ENCODE results near the gene RAD51B.

RAD51B gene

DNA sequence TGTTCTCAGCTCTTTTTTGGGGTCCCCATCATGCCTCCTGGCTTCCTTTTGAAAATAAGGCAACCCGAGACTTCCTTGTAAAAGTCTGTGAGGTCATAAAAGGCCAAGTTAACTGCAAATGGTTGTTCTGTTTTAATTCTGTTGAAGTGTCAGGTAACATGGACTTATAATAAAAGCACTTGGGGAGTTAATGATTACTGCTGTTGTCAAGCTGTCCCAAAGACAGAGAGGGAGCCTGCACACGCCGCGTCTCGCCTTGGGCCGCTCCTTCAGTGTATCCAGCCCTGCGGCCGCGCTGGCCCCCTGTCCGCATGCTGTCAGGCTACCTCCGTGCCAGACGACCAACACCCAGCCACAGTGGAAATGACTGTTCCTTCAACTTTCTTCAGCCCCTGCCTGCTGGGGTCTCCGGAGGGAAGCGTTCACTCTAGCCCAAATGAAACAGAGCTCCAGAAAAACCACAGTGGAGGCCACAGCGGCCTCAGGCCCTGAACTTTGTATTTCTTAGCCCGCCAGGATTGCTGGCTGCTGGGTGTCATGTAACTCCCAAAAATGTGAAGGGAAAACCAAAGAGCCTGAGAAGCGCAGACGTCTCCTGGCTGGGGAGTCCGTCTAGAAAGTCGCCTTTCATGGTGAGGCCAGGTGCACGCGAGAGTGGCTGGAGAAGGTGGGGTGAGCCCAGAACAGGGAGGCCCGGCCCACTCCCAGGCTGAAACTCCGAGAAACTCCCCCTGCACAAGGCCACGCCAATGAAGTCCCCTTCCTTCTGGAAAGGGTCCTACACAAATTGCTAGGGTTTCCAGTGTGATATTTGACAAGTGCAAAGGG is 784.2 kb downstream of the RAD51B start:
- Histone ChIP-seq H3K9ac (ENCODE audit: low read length) (no peak overlapping the region), H3K27ac (ENCODE audit: low read length) (no peak overlapping the region), H3K36me3 (ENCODE audit: control insufficient read depth, low read depth, low read length) (no peaks in the 10 kb centered on the region), H3K4me3 (ENCODE audit: low read length) (no peak overlapping the region), H3K27me3 (ENCODE audit: control insufficient read depth, insufficient read depth, low read length) (no peaks in the 10 kb centered on the region), H3K4me1 (ENCODE audit: control insufficient read depth, low read depth, low read length) (peaks cover 17% of the 10 kb centered on the region), H3K9me3 (ENCODE audit: control insufficient read depth, low read depth, low read length) (no peaks in the 10 kb centered on the region)

DNA sequence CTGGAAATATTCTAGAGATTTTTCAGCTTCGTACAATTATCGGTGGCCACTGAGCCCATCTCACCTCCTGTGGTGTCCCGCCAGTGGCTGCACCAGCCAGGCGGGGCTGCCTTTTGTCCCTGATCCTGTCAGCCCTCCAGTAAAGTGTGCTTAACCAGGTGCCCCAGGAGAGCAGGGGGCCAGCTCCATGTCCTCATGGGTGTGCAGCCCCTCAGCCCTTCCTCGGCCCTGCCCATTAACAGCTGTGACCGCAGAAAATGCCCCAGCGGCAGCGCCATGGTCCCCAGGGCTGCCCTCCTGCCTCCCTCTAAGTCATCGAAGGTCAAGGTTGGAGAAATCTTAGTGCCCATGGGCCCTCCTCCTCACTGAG is 784.8 kb downstream of the RAD51B start:
- peaks cover 17% of the 10 kb centered on the region for H3K4me1 ChIP-seq (ENCODE audit: control insufficient read depth, low read depth, low read length)
- no peaks in the 10 kb centered on the region for H3K27me3 ChIP-seq (ENCODE audit: control insufficient read depth, insufficient read depth, low read length)
- no peak overlapping the region for H3K9ac ChIP-seq (ENCODE audit: low read length)
- no peak overlapping the region for H3K4me3 ChIP-seq (ENCODE audit: low read length)
- H3K27ac ChIP-seq (ENCODE audit: low read length), result no peak overlapping the region
- H3K36me3 ChIP-seq (ENCODE audit: control insufficient read depth, low read depth, low read length), result no peaks in the 10 kb centered on the region
- H3K9me3 ChIP-seq (ENCODE audit: control insufficient read depth, low read depth, low read length), result no peaks in the 10 kb centered on the region

DNA sequence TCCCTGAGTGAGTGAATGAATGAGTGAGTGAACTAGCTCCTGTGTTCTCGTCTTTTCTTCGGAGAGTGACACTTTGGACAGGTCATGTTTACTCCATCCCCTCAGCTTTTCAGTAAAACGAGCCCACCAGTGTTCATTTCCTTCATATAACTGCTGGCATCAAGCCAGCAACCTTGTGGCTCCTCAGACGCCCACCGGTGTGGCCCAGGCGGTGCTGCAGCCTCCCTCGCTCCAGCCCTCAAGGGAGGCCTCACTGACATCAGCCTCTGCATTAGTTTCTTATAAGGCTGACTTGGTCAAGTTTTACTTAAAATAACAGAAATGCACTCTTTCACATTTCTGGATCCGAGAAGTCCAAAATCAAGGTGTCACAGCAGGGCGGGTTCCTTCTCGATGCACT is 785.2 kb downstream of the RAD51B start:
- Histone ChIP-seq H3K36me3 (ENCODE audit: control insufficient read depth, low read depth, low read length) (no peaks in the 10 kb centered on the region), H3K4me3 (ENCODE audit: low read length) (no peak overlapping the region), H3K9me3 (ENCODE audit: control insufficient read depth, low read depth, low read length) (no peaks in the 10 kb centered on the region), H3K27me3 (ENCODE audit: control insufficient read depth, insufficient read depth, low read length) (no peaks in the 10 kb centered on the region), H3K9ac (ENCODE audit: low read length) (no peak overlapping the region), H3K4me1 (ENCODE audit: control insufficient read depth, low read depth, low read length) (peaks cover 17% of the 10 kb centered on the region), H3K27ac (ENCODE audit: low read length) (no peak overlapping the region)

DNA sequence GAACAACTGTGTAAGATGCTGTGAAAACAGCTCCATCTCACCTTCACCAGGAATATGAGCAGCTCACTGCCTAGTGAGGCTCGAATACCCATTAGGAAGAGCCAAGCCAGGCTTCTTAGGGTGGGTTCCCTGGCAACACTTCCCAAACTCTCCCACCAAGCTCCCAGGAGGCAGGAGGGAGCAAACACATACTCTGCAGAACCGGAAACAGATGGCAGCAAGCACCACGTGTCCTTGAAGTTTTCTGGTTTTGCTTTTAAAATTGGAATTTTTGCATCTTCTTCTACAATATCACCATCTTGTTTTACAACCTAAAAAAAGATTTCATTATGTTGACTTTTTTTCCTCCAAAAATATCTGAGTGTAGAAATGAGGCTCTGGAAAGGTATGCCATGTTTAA is 786.6 kb downstream of the RAD51B start:
- Histone ChIP-seq H3K27ac (ENCODE audit: low read length) (no peak overlapping the region), H3K9ac (ENCODE audit: low read length) (no peak overlapping the region), H3K27me3 (ENCODE audit: control insufficient read depth, insufficient read depth, low read length) (no peaks in the 10 kb centered on the region), H3K9me3 (ENCODE audit: control insufficient read depth, low read depth, low read length) (no peaks in the 10 kb centered on the region), H3K4me3 (ENCODE audit: low read length) (no peak overlapping the region), H3K4me1 (ENCODE audit: control insufficient read depth, low read depth, low read length) (peaks cover 17% of the 10 kb centered on the region), H3K36me3 (ENCODE audit: control insufficient read depth, low read depth, low read length) (no peaks in the 10 kb centered on the region)

DNA sequence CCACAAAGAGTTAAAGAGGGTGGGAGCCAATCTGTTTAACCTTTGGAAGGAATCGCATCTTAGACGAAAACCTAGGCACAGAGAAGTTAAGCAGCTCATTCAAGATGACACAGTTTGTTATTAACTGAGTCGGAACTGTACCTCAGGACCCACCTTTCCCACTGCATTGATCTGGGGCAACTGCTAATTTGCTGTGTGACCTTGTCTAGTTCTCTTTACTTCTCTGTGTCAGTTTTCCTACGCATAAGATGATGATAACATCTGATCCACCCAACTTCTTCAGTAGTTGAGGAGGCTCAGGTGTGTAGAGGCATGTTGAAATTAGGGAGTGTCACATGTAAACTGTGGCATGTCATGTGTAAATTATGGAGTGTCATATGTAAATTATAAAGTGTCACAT is 787.1 kb downstream of the RAD51B start:
- H3K4me1 ChIP-seq (ENCODE audit: control insufficient read depth, low read depth, low read length), result peaks cover 17% of the 10 kb centered on the region
- no peaks in the 10 kb centered on the region for H3K9me3 ChIP-seq (ENCODE audit: control insufficient read depth, low read depth, low read length)
- H3K4me3 ChIP-seq (ENCODE audit: low read length), result no peak overlapping the region
- H3K9ac ChIP-seq (ENCODE audit: low read length), result no peak overlapping the region
- H3K27me3 ChIP-seq (ENCODE audit: control insufficient read depth, insufficient read depth, low read length), result no peaks in the 10 kb centered on the region
- no peak overlapping the region for H3K27ac ChIP-seq (ENCODE audit: low read length)
- H3K36me3 ChIP-seq (ENCODE audit: control insufficient read depth, low read depth, low read length), result no peaks in the 10 kb centered on the region

DNA sequence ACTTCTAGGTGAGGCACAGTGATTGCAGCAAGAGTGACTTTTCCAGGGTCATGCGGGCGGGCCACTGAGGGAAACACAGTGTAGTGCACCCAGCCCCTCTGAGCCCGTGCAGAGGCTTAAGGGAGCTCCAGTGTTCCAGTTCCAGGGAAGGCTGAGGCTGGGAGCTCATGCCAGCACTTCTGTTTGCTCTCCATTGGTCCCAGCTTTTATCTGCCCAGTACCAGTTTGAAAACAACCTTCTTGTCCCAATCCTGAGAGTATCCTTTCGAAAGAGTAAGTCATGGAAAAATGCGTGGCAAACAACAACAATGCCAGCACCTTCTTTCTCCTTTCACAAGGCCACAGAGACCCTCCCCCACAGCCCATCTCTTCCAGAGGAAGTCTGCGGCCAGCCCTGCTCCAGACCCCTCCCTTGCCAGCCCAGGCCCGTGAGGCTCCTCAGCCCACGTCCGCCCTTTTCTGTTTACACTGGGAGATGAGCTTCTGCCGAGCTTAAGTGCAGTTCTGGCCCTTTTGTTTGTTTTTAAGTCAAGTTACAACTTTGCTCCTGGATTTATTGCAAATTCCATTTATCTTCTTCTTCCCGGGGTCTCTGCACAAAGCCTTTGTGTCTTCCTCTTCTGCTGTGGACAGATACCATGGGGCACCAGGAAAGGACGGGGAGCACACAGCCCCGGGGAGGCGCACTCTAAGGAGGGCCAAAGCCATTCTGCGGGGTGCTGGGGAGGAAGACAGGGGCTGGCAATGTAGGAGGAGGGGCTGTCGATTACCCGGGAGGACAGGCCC is 787.7 kb downstream of the RAD51B start:
- Histone ChIP-seq H3K9me3 (ENCODE audit: control insufficient read depth, low read depth, low read length) (no peaks in the 10 kb centered on the region), H3K9ac (ENCODE audit: low read length) (no peak overlapping the region), H3K27me3 (ENCODE audit: control insufficient read depth, insufficient read depth, low read length) (no peaks in the 10 kb centered on the region), H3K4me3 (ENCODE audit: low read length) (no peak overlapping the region), H3K4me1 (ENCODE audit: control insufficient read depth, low read depth, low read length) (peaks cover 17% of the 10 kb centered on the region), H3K27ac (ENCODE audit: low read length) (no peak overlapping the region), H3K36me3 (ENCODE audit: control insufficient read depth, low read depth, low read length) (no peaks in the 10 kb centered on the region)

DNA sequence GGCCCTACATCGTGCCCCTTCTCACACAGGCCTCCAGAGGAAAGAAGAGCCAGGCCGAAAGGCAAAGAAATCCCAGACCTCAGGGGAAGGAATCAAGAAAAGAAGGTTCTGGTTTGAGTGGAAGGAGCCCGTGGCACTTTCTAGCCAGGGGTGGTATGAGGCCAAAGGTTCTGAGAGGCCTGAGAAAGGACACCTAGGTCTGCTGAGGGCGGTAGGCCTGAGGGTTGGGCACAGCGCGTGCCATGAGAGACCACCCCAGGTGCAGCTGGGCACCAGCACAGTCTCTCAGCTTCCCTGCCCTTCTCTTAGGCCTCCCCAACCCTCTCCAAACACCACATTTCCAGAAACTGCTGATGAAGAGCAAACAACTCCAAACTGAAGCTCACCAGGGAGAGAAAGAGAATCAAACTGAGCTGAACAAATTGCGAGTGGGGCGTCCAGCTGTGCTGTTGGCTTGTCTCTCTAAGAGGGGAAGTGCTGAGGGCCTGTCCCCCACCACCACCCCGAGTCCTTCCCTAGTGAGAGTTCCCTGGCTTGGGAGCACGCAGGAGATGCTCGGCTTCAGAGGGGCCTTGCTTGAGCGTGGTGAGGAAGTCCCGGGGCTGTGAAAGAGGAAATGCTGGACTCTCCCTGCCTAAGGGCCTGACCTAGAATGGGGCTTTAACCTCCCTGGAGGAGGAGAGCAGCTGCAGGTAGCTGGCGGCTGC is 788.4 kb downstream of the RAD51B start:
- Histone ChIP-seq H3K36me3 (ENCODE audit: control insufficient read depth, low read depth, low read length) (no peaks in the 10 kb centered on the region), H3K27ac (ENCODE audit: low read length) (no peak overlapping the region), H3K27me3 (ENCODE audit: control insufficient read depth, insufficient read depth, low read length) (no peaks in the 10 kb centered on the region), H3K4me1 (ENCODE audit: control insufficient read depth, low read depth, low read length) (peaks cover 17% of the 10 kb centered on the region), H3K9ac (ENCODE audit: low read length) (no peak overlapping the region), H3K4me3 (ENCODE audit: low read length) (no peak overlapping the region), H3K9me3 (ENCODE audit: control insufficient read depth, low read depth, low read length) (no peaks in the 10 kb centered on the region)

DNA sequence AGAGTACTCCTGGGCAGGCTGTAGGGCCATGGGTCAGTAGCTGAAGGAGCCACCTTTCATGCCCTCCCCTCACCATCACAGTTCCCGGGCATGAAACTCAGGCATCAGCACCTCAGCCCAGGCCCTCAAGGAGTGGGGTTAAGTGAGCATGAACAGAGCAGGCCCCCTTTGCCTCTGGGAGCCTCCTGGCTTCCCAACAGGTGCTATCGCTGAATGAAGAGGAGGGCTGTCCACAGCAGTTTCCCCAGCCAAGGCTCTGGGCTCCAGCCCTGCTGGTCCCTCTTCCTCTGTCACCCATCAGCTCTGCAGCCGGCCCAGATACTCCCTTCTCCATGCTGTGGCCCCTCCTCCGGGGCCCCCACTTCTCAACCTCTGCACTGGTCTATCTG is 789.0 kb downstream of the RAD51B start:
- H3K4me3 ChIP-seq (ENCODE audit: low read length), result no peak overlapping the region
- no peak overlapping the region for H3K27ac ChIP-seq (ENCODE audit: low read length)
- H3K36me3 ChIP-seq (ENCODE audit: control insufficient read depth, low read depth, low read length), result no peaks in the 10 kb centered on the region
- H3K27me3 ChIP-seq (ENCODE audit: control insufficient read depth, insufficient read depth, low read length), result no peaks in the 10 kb centered on the region
- peaks cover 17% of the 10 kb centered on the region for H3K4me1 ChIP-seq (ENCODE audit: control insufficient read depth, low read depth, low read length)
- no peaks in the 10 kb centered on the region for H3K9me3 ChIP-seq (ENCODE audit: control insufficient read depth, low read depth, low read length)
- no peak overlapping the region for H3K9ac ChIP-seq (ENCODE audit: low read length)

DNA sequence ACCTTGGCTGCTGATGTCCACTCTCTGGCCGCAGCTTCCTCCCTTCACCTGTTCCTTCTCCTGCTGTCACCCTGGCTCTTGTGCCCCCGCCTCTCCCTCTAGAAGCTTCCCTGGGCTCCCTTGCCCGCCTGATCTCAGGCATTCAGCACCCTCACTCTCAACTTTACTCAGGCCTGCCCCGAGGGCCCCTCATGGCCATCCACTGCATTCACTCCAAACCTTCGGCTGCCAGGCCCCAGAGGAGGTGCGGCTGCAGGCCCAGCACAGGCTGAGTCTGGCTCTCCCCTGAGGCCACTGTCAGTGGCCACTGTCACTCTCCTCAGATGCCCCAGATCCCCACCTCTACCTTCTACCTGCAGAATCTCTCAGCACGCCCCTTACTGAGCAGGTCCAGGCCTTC is 789.4 kb downstream of the RAD51B start:
- H3K4me1 ChIP-seq (ENCODE audit: control insufficient read depth, low read depth, low read length), result peaks cover 17% of the 10 kb centered on the region
- H3K27ac ChIP-seq (ENCODE audit: low read length), result no peak overlapping the region
- no peaks in the 10 kb centered on the region for H3K9me3 ChIP-seq (ENCODE audit: control insufficient read depth, low read depth, low read length)
- no peaks in the 10 kb centered on the region for H3K27me3 ChIP-seq (ENCODE audit: control insufficient read depth, insufficient read depth, low read length)
- no peak overlapping the region for H3K4me3 ChIP-seq (ENCODE audit: low read length)
- H3K9ac ChIP-seq (ENCODE audit: low read length), result no peak overlapping the region
- H3K36me3 ChIP-seq (ENCODE audit: control insufficient read depth, low read depth, low read length), result no peaks in the 10 kb centered on the region

DNA sequence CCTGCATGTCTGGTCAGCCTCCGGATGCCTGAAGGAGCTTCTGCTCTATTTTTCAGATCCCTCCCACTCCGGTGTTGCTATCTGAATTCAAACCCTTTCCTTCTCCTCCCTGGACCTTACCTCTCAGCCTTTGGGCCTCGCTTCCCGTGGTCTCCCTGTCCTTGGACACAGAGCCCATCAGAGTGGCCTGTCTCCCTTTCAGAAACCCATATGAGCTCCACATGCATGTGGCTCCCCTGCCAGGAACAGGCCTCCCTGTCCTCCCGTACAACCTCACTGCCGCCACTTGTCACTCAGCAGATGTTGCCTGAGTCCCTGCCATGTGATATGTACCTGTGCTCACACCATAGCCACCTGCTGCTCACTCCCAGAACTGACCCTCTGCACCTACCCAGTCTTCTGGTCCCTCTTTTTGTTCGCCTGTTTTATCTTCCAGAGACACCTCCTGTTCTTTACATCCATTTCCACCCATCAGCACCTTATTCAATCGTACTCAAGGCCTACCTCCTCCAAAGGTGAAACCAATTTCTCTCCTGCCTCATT is 790.7 kb downstream of the RAD51B start:
- no peak overlapping the region for H3K9ac ChIP-seq (ENCODE audit: low read length)
- H3K4me1 ChIP-seq (ENCODE audit: control insufficient read depth, low read depth, low read length), result peaks cover 17% of the 10 kb centered on the region
- H3K9me3 ChIP-seq (ENCODE audit: control insufficient read depth, low read depth, low read length), result no peaks in the 10 kb centered on the region
- no peak overlapping the region for H3K4me3 ChIP-seq (ENCODE audit: low read length)
- no peaks in the 10 kb centered on the region for H3K36me3 ChIP-seq (ENCODE audit: control insufficient read depth, low read depth, low read length)
- no peaks in the 10 kb centered on the region for H3K27me3 ChIP-seq (ENCODE audit: control insufficient read depth, insufficient read depth, low read length)
- H3K27ac ChIP-seq (ENCODE audit: low read length), result no peak overlapping the region

DNA sequence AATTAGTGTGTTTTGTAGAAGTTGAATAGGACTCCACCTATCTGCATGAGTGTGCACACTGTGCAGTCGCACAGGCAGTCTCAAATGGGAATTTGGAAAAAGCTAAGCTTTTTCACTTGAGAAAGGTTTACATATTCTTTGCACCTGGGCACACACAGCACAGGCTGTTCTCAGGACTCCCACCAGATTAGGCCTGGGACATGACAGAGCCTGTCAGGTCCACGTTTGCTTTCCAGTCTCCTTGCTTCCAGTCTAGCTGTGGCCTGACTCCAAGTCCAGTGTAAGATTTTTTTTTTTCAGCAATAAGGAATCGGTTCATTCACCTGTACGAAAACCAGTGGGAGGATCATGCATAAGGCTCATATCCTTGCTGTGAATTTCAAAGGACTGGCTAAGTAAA is 792.0 kb downstream of the RAD51B start:
- Histone ChIP-seq H3K27me3 (ENCODE audit: control insufficient read depth, insufficient read depth, low read length) (no peaks in the 10 kb centered on the region), H3K4me1 (ENCODE audit: control insufficient read depth, low read depth, low read length) (peaks cover 17% of the 10 kb centered on the region), H3K36me3 (ENCODE audit: control insufficient read depth, low read depth, low read length) (no peaks in the 10 kb centered on the region), H3K9ac (ENCODE audit: low read length) (no peak overlapping the region), H3K27ac (ENCODE audit: low read length) (no peak overlapping the region), H3K9me3 (ENCODE audit: control insufficient read depth, low read depth, low read length) (peaks cover 7% of the 10 kb centered on the region), H3K4me3 (ENCODE audit: low read length) (no peak overlapping the region)

Measured in iPS-18a (cell line).